Measurements from ENCODE around the gene TBCE. TPM values are rescaled to one million over a fixed set of nuclear protein-coding genes. Genes with fewer than 3 reads are reported as not detected.

TBCE gene
- polyA plus RNA-seq, 1 donor from 2014 or later = 72.9 TPM

GRCh38 chr1:235339746-235340145, 27.5 kb upstream of the TBCE start:
- H3K9me3 ChIP-seq (ENCODE audit: low read length) = no peaks in the 10 kb centered on the region
- H4K20me1 ChIP-seq (ENCODE audit: insufficient read depth) = no peaks in the 10 kb centered on the region
- no peak overlapping the region for H3K4me3 ChIP-seq (ENCODE audit: low read length)
- H3K9ac ChIP-seq (ENCODE audit: low read length) = no peak overlapping the region
- no peak overlapping the region for H3K4me2 ChIP-seq (ENCODE audit: low read length)
- H3K27me3 ChIP-seq (ENCODE audit: insufficient read depth, low read depth, low read length) = no peaks in the 10 kb centered on the region
- no peaks in the 10 kb centered on the region for H3K36me3 ChIP-seq (ENCODE audit: insufficient read depth, low read length)
- H3F3A ChIP-seq (ENCODE audit: insufficient read depth, low read length, poor library complexity, severe bottlenecking) = no peaks in the 10 kb centered on the region
- no peak overlapping the region for H2AFZ ChIP-seq (ENCODE audit: low read depth, low read length)
- no peak overlapping the region for H3K27ac ChIP-seq (ENCODE audit: low read length)
- peaks cover 4% of the 10 kb centered on the region for H3K79me2 ChIP-seq (replicated peaks; ENCODE audit: insufficient read depth, low read length)
- no peak for TF ChIP-seq RAD21 (conservative IDR thresholded peaks at IDR 0.05)
- TF ChIP-seq SMC3 (conservative IDR thresholded peaks at IDR 0.05; ENCODE audit: poor library complexity) = no peak
- no peaks in the 10 kb centered on the region for H3K9me2 ChIP-seq (ENCODE audit: insufficient read depth, low read length)

GRCh38 chr1:235341334-235341733, 25.9 kb upstream of the TBCE start:
- H4K20me1 ChIP-seq (ENCODE audit: insufficient read depth) = no peaks in the 10 kb centered on the region
- no peak overlapping the region for H3K27ac ChIP-seq (ENCODE audit: low read length)
- H2AFZ ChIP-seq (ENCODE audit: low read depth, low read length) = no peak overlapping the region
- no peaks in the 10 kb centered on the region for H3K9me3 ChIP-seq (ENCODE audit: low read length)
- H3K79me2 ChIP-seq (replicated peaks; ENCODE audit: insufficient read depth, low read length) = no peaks in the 10 kb centered on the region
- H3K9ac ChIP-seq (ENCODE audit: low read length) = no peak overlapping the region
- H3K9me2 ChIP-seq (ENCODE audit: insufficient read depth, low read length) = no peaks in the 10 kb centered on the region
- no peak overlapping the region for H3K4me2 ChIP-seq (ENCODE audit: low read length)
- H3F3A ChIP-seq (ENCODE audit: insufficient read depth, low read length, poor library complexity, severe bottlenecking) = no peaks in the 10 kb centered on the region
- TF ChIP-seq EP300 (conservative IDR thresholded peaks at IDR 0.05; ENCODE audit: poor library complexity, severe bottlenecking) = no peak
- no peak for TF ChIP-seq CTCF (IDR thresholded peaks at IDR 0.05; ENCODE audit: poor library complexity, severe bottlenecking)
- TF ChIP-seq EZH2 (IDR thresholded peaks at IDR 0.05; ENCODE audit: borderline replicate concordance, insufficient read depth, low read length, poor library complexity, severe bottlenecking) = no peak
- TF ChIP-seq MXI1 (conservative IDR thresholded peaks at IDR 0.05; ENCODE audit: poor library complexity, severe bottlenecking) = no peak
- no peak for TF ChIP-seq POLR2AphosphoS5 (IDR thresholded peaks at IDR 0.05)
- TF ChIP-seq RAD21 (conservative IDR thresholded peaks at IDR 0.05) = no peak
- no peak for TF ChIP-seq TAF1 (IDR thresholded peaks at IDR 0.05; ENCODE audit: low read depth)
- no peak for TF ChIP-seq SMC3 (conservative IDR thresholded peaks at IDR 0.05; ENCODE audit: poor library complexity)
- TF ChIP-seq, protein P1, sequence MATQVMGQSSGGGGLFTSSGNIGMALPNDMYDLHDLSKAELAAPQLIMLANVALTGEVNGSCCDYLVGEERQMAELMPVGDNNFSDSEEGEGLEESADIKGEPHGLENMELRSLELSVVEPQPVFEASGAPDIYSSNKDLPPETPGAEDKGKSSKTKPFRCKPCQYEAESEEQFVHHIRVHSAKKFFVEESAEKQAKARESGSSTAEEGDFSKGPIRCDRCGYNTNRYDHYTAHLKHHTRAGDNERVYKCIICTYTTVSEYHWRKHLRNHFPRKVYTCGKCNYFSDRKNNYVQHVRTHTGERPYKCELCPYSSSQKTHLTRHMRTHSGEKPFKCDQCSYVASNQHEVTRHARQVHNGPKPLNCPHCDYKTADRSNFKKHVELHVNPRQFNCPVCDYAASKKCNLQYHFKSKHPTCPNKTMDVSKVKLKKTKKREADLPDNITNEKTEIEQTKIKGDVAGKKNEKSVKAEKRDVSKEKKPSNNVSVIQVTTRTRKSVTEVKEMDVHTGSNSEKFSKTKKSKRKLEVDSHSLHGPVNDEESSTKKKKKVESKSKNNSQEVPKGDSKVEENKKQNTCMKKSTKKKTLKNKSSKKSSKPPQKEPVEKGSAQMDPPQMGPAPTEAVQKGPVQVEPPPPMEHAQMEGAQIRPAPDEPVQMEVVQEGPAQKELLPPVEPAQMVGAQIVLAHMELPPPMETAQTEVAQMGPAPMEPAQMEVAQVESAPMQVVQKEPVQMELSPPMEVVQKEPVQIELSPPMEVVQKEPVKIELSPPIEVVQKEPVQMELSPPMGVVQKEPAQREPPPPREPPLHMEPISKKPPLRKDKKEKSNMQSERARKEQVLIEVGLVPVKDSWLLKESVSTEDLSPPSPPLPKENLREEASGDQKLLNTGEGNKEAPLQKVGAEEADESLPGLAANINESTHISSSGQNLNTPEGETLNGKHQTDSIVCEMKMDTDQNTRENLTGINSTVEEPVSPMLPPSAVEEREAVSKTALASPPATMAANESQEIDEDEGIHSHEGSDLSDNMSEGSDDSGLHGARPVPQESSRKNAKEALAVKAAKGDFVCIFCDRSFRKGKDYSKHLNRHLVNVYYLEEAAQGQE (IDR thresholded peaks at IDR 0.05; ENCODE audit: borderline replicate concordance) = no peak
- no peak overlapping the region for H3K4me3 ChIP-seq (ENCODE audit: low read length)
- H3K27me3 ChIP-seq (ENCODE audit: insufficient read depth, low read depth, low read length) = no peaks in the 10 kb centered on the region
- peaks cover 4% of the 10 kb centered on the region for H3K36me3 ChIP-seq (ENCODE audit: insufficient read depth, low read length)

DNA sequence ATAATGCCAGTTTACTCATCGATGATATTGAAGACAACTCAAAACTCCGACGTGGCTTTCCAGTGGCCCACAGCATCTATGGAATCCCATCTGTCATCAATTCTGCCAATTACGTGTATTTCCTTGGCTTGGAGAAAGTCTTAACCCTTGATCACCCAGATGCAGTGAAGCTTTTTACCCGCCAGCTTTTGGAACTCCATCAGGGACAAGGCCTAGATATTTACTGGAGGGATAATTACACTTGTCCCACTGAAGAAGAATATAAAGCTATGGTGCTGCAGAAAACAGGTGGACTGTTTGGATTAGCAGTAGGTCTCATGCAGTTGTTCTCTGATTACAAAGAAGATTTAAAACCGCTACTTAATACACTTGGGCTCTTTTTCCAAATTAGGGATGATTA, 25.2 kb upstream of the TBCE start:
- Histone ChIP-seq H3K4me2 (ENCODE audit: low read length) (no peak overlapping the region), H3K36me3 (ENCODE audit: insufficient read depth, low read length) (peaks cover 4% of the 10 kb centered on the region), H3K27ac (ENCODE audit: low read length) (no peak overlapping the region), H3K4me3 (ENCODE audit: low read length) (no peak overlapping the region), H4K20me1 (ENCODE audit: insufficient read depth) (no peaks in the 10 kb centered on the region), H3K79me2 (replicated peaks; ENCODE audit: insufficient read depth, low read length) (no peaks in the 10 kb centered on the region), H3K9me3 (ENCODE audit: low read length) (no peaks in the 10 kb centered on the region), H2AFZ (ENCODE audit: low read depth, low read length) (no peak overlapping the region), H3K27me3 (ENCODE audit: insufficient read depth, low read depth, low read length) (no peaks in the 10 kb centered on the region), H3K9me2 (ENCODE audit: insufficient read depth, low read length) (no peaks in the 10 kb centered on the region), H3F3A (ENCODE audit: insufficient read depth, low read length, poor library complexity, severe bottlenecking) (no peaks in the 10 kb centered on the region), H3K9ac (ENCODE audit: low read length) (no peak overlapping the region)
- no peak for TF ChIP-seq EP300 (conservative IDR thresholded peaks at IDR 0.05; ENCODE audit: poor library complexity, severe bottlenecking)
- TF ChIP-seq MXI1 (conservative IDR thresholded peaks at IDR 0.05; ENCODE audit: poor library complexity, severe bottlenecking) = no peak
- TF ChIP-seq CTCF (IDR thresholded peaks at IDR 0.05; ENCODE audit: poor library complexity, severe bottlenecking) = no peak
- no peak for TF ChIP-seq RAD21 (conservative IDR thresholded peaks at IDR 0.05)
- TF ChIP-seq POLR2AphosphoS5 (IDR thresholded peaks at IDR 0.05) = no peak
- TF ChIP-seq SMC3 (conservative IDR thresholded peaks at IDR 0.05; ENCODE audit: poor library complexity) = no peak
- no peak for TF ChIP-seq TAF1 (IDR thresholded peaks at IDR 0.05; ENCODE audit: low read depth)
- TF ChIP-seq, protein P1 (IDR thresholded peaks at IDR 0.05; ENCODE audit: borderline replicate concordance) = no peak
- no peak for TF ChIP-seq EZH2 (IDR thresholded peaks at IDR 0.05; ENCODE audit: borderline replicate concordance, insufficient read depth, low read length, poor library complexity, severe bottlenecking)

All from neural cell (in vitro differentiated cells).